Measurements from ENCODE around the gene SEZ6L.

GRCh38 chr22:26159886-26160285, 9.4 kb upstream of the SEZ6L start:
- TF ChIP-seq, protein P1, sequence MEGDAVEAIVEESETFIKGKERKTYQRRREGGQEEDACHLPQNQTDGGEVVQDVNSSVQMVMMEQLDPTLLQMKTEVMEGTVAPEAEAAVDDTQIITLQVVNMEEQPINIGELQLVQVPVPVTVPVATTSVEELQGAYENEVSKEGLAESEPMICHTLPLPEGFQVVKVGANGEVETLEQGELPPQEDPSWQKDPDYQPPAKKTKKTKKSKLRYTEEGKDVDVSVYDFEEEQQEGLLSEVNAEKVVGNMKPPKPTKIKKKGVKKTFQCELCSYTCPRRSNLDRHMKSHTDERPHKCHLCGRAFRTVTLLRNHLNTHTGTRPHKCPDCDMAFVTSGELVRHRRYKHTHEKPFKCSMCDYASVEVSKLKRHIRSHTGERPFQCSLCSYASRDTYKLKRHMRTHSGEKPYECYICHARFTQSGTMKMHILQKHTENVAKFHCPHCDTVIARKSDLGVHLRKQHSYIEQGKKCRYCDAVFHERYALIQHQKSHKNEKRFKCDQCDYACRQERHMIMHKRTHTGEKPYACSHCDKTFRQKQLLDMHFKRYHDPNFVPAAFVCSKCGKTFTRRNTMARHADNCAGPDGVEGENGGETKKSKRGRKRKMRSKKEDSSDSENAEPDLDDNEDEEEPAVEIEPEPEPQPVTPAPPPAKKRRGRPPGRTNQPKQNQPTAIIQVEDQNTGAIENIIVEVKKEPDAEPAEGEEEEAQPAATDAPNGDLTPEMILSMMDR (IDR thresholded peaks at IDR 0.05), result no peak
- no peak for TF ChIP-seq POLR2A (IDR thresholded peaks at IDR 0.05)
